ENCODE data around the gene RNF41. TPM values are rescaled to one million over a fixed set of nuclear protein-coding genes. Genes with fewer than 3 reads are reported as not detected.

The RNF41 gene
- total RNA-seq, 2 donors from 2014 or later: 66.6 to 76.5 TPM

DNA sequence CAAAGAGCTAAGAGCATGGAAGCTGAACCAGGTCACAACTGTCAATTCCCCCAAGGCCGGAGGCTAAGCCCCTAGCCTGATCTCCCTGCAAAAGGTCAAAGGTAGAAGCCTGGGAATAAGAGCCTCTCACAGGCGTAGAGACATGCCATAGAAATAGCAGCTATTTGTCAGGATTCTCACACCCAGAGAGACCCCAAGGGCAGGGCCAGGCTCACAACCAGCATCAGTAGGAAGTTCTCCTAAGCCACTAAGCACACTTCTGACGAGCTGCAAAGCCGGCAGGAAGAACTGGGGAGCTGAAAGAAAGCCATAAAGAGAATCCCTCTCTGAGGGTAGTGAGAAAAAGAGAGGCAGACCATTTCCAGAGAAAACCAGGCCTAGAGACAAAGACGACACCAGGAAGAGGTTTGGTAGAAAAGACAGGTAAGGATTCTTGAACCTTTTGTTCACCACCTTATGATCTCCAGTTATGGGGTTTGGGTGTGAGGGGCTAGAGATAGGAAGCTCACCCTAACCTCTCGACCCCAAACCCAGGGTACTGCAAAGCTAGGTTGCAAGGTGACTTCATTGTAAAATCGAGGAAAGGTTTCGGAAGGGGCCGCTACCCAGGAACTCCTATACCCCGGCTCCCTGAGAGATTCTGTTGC lies 33.5 kb downstream of the RNF41 start:
- DNase-seq (ENCODE audit: low spot score): no peak
- Histone ChIP-seq H3K4me1 (ENCODE audit: control insufficient read depth in 1 of 2, low read depth in 2 of 2) (peaks cover 15 to 24% of the 10 kb centered on the region in 2 donors), H3K27me3 (replicated peaks; ENCODE audit: insufficient read depth) (no peaks in the 10 kb centered on the region), H3K4me3 (peak overlapping the region; percentile 90), H3K36me3 (peaks cover 20% of the 10 kb centered on the region), H3K9me3 (no peaks in the 10 kb centered on the region), H3K27ac (peak overlapping the region; percentile 72 to 80)
- TF ChIP-seq, protein P1, sequence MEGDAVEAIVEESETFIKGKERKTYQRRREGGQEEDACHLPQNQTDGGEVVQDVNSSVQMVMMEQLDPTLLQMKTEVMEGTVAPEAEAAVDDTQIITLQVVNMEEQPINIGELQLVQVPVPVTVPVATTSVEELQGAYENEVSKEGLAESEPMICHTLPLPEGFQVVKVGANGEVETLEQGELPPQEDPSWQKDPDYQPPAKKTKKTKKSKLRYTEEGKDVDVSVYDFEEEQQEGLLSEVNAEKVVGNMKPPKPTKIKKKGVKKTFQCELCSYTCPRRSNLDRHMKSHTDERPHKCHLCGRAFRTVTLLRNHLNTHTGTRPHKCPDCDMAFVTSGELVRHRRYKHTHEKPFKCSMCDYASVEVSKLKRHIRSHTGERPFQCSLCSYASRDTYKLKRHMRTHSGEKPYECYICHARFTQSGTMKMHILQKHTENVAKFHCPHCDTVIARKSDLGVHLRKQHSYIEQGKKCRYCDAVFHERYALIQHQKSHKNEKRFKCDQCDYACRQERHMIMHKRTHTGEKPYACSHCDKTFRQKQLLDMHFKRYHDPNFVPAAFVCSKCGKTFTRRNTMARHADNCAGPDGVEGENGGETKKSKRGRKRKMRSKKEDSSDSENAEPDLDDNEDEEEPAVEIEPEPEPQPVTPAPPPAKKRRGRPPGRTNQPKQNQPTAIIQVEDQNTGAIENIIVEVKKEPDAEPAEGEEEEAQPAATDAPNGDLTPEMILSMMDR (IDR thresholded peaks at IDR 0.05): no peak
- ATAC-seq (ENCODE audit: insufficient number of reproducible peaks, low FRiP score, low read depth): no peak

DNA sequence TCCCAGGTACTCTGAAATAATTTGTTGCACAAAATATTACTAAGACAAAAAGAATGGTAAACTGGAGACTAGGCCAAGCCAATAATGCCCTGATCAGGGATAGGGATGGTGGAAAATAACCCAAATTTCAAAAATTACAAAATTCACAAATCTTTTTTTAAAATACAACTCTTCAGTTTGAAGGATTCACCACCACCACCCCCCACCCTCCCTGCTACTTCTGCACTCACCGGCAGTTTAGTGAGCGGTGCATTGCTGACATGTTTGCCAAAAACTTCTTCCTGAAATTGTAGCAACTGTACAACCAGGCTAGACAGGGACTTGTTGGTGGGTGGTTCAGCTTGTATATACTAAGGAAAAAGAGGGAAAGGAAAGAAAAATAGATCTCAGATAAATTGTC lies 34.8 kb downstream of the RNF41 start:
- TF ChIP-seq, protein P1 (IDR thresholded peaks at IDR 0.05): no peak

DNA sequence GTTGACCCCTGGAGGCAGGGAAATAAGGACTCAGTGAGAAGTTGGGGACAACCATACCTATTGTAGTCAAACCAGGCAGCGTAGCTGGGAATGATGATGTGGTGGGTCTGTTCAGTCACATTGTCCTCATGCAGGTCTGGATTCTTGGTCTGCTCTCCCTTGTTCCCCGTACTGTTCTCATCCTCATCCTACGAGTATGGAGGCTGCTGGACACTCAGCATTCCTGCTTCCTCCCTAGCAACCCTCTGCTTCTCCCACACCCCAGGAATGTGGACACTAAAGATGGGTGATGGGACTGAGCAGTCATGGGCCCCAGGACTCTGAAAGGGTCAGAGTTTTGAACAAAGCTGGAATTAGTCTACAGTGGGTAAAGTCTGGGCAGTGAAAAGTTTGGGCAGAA lies 43.4 kb downstream of the RNF41 start:
- DNase-seq (ENCODE audit: low spot score): no peak
- no peak for ATAC-seq (ENCODE audit: insufficient number of reproducible peaks, low FRiP score, low read depth)
- Histone ChIP-seq H3K4me1 (ENCODE audit: control insufficient read depth in 1 of 2, low read depth in 2 of 2) (no peaks in the 10 kb centered on the region), H3K4me3 (no peak overlapping the region), H3K27ac (no peak overlapping the region), H3K9me3 (no peaks in the 10 kb centered on the region), H3K27me3 (replicated peaks; ENCODE audit: insufficient read depth) (no peaks in the 10 kb centered on the region), H3K36me3 (peaks cover 81% of the 10 kb centered on the region)
- TF ChIP-seq, protein P1 (IDR thresholded peaks at IDR 0.05): no peak

More for the DNA sequence above, 34.8 kb downstream of the RNF41 start:
- Histone ChIP-seq H3K27me3 (replicated peaks; ENCODE audit: insufficient read depth) (no peaks in the 10 kb centered on the region), H3K4me3 (no peak overlapping the region), H3K27ac (no peak overlapping the region), H3K36me3 (peaks cover 31% of the 10 kb centered on the region), H3K9me3 (no peaks in the 10 kb centered on the region), H3K4me1 (ENCODE audit: control insufficient read depth in 1 of 2, low read depth in 2 of 2) (peaks cover 15 to 24% of the 10 kb centered on the region in 2 donors)
- ATAC-seq (ENCODE audit: insufficient number of reproducible peaks, low FRiP score, low read depth): no peak
- no peak for DNase-seq (ENCODE audit: low spot score)

DNA sequence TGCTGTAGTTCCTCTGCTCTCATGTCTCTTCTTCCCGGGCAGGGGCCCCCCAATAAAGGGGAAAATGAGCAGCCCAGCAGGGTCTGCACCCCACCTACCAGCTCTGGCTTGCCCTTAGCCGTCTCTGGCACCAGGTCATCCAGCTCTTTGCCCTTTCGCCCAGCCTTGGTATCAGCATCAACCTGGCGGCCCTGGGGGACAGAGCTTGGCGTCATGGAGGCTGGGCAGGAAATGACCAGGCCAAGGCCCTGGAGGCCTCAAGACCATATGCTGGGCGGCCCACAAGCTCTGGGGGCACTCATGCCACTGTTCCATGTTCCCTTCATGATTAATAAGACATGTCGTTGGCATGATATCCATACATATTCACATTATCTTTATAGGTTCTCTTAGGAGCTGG lies 48.9 kb downstream of the RNF41 start:
- H3K27ac ChIP-seq: no peak overlapping the region
- ATAC-seq (ENCODE audit: insufficient number of reproducible peaks, low FRiP score, low read depth) (no peak), DNase-seq (ENCODE audit: low spot score) (no peak)
- no peaks in the 10 kb centered on the region for H3K4me1 ChIP-seq (ENCODE audit: control insufficient read depth in 1 of 2, low read depth in 2 of 2)
- H3K9me3 ChIP-seq: no peaks in the 10 kb centered on the region
- TF ChIP-seq, protein P1 (IDR thresholded peaks at IDR 0.05): no peak
- H3K36me3 ChIP-seq: peaks cover 79% of the 10 kb centered on the region
- H3K4me3 ChIP-seq: no peak overlapping the region
- no peaks in the 10 kb centered on the region for H3K27me3 ChIP-seq (replicated peaks; ENCODE audit: insufficient read depth)

DNA sequence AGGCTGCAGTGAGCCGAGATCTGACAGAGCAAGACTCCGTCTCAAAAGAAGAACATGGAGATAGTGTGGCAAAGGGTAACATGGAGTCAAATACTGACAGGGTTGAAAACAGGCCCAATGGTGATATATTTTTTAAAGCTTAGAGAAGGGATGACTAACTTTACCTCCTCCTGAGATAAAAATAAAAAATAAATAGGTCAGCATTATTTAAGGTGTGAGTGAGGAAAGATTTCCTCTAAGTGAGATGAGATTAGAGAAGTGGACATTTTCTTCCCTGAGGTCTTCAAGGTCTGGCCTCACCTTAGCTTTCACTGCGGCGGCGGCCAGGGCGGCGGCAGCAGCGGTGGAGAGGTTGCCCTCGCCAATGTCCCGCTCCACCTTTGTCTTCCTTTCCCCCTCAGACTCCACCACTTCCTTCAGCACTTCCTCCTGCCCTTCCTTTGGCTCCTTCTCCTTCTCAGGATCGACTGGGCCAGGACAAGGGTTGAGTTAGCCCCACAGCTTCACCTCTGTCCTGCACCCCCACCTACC lies 52.4 kb downstream of the RNF41 start:
- Histone ChIP-seq H3K9me3 (no peaks in the 10 kb centered on the region), H3K27me3 (replicated peaks; ENCODE audit: insufficient read depth) (no peaks in the 10 kb centered on the region), H3K4me1 (ENCODE audit: control insufficient read depth in 1 of 2, low read depth in 2 of 2) (no peaks in the 10 kb centered on the region), H3K27ac (no peak overlapping the region), H3K36me3 (peaks cover 60% of the 10 kb centered on the region), H3K4me3 (no peak overlapping the region)
- no peak for ATAC-seq (ENCODE audit: insufficient number of reproducible peaks, low FRiP score, low read depth)
- DNase-seq (ENCODE audit: low spot score): no peak
- TF ChIP-seq, protein P1 (IDR thresholded peaks at IDR 0.05): no peak
